ENCODE measurements around the gene EZR.
"Not testable (repeated sequence)": the region's sequence is repeated elsewhere in the genome, so short reads cannot be mapped to it uniquely, and the experiment has no call there.

The EZR gene

DNA sequence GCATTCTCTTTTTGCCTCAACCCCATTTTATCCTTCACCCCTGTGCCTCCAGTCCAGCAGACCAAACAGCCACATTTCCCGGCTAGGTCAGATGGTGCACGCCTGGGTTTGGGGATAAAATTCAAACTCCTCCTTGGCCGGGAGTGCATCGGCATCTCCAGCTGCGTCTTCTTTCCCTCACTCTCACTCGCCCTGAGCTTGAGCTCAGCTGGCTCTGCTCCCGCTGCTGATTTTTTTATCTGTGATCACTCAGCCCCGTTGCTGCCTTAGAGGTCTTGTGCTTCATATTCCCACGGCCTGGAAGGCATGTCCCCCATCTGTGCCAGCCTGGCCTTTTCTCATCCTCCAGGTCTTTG is 6.8 kb upstream of the EZR start:
- DNase-seq (ENCODE audit: low read depth), result no peak
- TF ChIP-seq, protein P1, sequence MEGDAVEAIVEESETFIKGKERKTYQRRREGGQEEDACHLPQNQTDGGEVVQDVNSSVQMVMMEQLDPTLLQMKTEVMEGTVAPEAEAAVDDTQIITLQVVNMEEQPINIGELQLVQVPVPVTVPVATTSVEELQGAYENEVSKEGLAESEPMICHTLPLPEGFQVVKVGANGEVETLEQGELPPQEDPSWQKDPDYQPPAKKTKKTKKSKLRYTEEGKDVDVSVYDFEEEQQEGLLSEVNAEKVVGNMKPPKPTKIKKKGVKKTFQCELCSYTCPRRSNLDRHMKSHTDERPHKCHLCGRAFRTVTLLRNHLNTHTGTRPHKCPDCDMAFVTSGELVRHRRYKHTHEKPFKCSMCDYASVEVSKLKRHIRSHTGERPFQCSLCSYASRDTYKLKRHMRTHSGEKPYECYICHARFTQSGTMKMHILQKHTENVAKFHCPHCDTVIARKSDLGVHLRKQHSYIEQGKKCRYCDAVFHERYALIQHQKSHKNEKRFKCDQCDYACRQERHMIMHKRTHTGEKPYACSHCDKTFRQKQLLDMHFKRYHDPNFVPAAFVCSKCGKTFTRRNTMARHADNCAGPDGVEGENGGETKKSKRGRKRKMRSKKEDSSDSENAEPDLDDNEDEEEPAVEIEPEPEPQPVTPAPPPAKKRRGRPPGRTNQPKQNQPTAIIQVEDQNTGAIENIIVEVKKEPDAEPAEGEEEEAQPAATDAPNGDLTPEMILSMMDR (IDR thresholded peaks at IDR 0.05; ENCODE audit: control insufficient read depth, insufficient read depth, low read depth, low read length, missing control alignments), result no peak
- H3K4me3 ChIP-seq (ENCODE audit: control insufficient read depth, low read depth, low read length), result no peak overlapping the region

DNA sequence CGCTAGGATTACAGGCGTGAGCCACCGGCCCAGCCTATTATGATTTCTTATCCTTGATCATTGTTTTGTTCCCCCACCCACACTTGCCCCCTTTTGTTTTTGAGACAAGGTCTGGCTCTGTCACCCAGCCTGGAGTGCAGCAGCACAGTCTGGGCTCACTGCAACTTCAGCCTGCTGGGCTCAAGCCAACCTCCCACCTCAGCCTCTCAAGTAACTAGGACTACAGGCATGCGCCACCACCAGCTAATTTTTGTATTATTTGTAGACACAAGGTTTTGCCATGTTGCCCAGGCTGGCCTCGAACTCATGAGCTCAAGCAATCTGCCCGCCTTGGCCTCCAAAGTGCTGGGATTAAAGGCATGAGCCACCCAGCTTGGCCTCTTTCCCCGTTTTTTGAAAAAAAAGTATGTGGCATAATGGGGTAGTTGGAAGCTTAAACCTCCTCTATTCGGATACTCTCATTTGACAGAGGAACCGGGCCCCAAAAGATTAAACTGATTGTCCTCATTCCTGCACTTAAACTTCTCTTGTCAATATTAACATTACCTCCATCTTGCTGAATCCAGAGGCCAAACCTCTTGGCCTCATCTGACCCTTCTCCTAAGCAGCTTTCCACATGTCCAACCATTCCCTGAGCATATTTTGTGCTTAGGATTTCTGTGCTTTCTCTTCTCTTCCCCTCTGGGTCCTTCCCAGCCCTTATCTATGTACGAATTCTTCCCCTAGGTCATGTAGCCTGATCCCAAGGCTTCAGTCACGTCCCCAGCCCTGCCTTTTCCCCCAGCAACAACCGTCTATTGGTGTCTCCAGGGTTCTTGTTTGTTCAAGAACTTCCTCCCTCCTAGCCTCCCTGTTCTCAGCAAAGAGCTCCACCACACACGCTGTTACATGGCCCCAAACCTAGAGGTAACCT is 6.1 kb upstream of the EZR start:
- TF ChIP-seq, protein P1 (IDR thresholded peaks at IDR 0.05; ENCODE audit: control insufficient read depth, insufficient read depth, low read depth, low read length, missing control alignments), result no peak
- no peak for DNase-seq (ENCODE audit: low read depth)
- no peak overlapping the region for H3K4me3 ChIP-seq (ENCODE audit: control insufficient read depth, low read depth, low read length)

DNA sequence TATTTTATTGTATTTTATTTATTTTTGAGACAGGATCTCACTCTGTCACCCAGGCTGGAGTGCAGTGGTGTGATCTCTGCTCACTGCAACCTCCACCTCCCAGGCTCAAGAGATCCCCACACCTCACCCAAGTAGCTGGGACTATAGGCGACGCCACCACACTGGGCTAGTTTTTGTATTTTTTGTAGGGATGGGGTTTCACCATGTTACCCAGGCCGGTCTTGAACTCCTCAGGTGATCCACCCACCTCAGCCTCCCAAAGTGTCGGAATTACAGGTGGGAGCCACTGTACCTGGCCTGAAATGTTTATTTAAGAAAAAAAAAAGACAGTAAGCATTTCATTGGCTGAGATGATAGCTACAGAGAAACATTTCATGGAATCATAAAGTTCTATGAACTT is 4.4 kb upstream of the EZR start:
- H3K4me3 ChIP-seq (ENCODE audit: control insufficient read depth, low read depth, low read length), result not testable (repeated sequence)

DNA sequence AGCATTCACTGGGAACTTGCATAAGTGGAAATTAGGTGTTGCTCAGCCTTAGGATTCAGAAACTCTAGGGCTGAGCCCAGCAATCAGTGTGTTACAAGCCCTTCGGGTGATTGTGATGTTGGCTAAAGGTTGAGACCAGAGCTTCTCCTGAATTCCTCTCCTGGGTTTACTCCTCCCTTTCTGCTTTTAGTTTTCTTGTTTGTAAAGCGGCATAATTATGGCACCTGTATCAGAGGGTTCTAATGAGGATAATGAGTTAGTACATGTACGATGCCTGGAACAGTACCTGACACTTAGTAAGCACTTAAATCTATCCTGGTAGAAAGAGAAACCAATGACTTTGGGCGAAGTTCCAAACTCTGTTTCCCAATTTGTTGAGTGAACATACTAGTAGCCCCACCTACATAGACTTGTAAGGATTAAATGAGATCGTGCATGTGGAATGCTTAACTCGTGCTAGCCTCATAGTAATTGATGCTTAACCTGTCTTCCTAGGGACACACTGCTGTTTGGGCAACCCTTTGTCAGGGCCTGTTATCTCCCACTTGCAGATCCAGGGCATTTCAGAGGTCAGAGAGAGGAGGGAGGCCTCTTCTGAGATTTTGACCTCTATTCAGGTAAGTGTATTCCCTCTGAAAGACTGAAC is 932 bp upstream of the EZR start:
- H3K4me3 ChIP-seq (ENCODE audit: control insufficient read depth, low read depth, low read length), result no peak overlapping the region
- no peak for DNase-seq (ENCODE audit: low read depth)
- TF ChIP-seq, protein P1 (IDR thresholded peaks at IDR 0.05; ENCODE audit: control insufficient read depth, insufficient read depth, low read depth, low read length, missing control alignments), result no peak

More for the DNA sequence above, 4.4 kb upstream of the EZR start:
- not testable (repeated sequence) for DNase-seq (ENCODE audit: low read depth)

DNA sequence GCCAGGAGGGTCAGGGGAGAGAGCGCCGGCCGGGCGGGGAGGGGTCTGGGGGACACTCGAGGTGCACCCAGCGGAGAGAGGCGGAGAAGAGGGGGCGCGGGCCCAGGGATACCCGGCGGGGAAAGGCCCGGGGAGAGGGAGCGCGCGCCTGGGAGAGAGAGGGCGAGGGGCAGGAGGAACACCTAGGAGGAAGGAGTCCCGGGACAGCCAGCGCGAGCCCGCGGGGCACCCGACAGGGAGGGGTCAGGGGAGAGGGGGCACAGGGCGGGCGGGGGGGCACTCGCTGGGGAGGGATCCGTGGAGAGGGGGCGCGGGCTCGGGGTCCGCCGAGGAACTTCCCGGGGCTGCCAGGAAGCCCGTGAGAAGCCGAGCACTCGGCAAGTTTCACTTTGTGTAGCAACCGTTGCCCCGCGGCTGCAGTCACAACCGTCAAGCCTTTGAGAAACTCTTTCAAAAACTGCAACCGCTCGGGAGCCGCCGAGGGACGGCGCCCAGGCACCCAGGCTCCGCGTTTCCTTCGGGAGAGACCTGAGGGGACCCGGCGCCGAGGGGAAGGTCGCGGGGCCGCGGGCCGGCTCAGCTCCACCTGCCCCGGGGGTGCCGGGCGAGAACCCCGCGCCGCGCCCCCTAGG is 471 bp downstream of the EZR start:
- H3K4me3 ChIP-seq (ENCODE audit: control insufficient read depth, low read depth, low read length), result peak overlapping the region; percentile 70
- TF ChIP-seq, protein P1 (IDR thresholded peaks at IDR 0.05; ENCODE audit: control insufficient read depth, insufficient read depth, low read depth, low read length, missing control alignments), result no peak
- no peak for DNase-seq (ENCODE audit: low read depth)

DNA sequence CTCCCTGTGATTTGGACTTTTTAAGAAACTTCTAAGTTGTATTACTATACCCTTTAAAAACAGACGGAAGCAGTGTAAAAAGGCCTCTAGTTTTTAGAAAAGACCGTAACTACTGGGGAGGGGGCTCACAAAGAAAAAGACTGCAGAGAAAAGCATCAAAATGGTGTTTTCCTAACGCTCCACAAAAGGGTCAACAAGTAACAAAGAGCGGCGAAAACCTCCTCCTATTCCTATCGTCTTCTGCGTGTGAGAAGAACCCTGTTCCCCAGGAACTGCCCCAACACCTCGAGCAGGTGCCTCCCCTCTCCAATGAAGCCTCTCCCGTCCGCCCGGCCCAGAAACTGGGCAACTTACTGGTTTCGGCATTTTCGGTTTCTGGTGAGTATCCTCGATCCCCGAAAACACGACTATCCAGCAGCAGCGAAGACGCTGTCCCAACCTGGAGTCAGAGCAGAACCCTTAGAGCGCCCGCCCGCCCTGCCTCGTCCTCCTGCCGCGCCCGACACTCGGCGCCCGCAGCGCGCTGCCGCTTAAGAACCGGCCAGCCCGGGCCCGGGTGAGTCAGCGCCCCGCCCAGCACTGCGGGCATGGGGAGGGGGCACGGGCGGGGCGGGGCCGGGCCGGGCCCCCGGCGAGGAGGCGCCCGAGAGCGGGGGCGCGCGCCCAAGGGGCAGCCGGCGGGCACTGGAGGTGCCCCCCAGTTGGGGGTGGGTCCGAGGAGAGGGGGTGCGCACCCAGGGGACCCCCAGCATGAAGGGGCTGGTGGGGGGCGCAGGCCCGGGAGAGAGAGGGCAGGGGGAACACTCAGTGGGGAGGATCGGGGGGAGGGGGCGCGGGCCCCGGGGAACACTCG is 1.2 kb downstream of the EZR start:
- TF ChIP-seq, protein P1 (IDR thresholded peaks at IDR 0.05; ENCODE audit: control insufficient read depth, insufficient read depth, low read depth, low read length, missing control alignments), result no peak
- DNase-seq (ENCODE audit: low read depth), result no peak
- peak overlapping the region; percentile 70 for H3K4me3 ChIP-seq (ENCODE audit: control insufficient read depth, low read depth, low read length)
